Urinary bladder (tissue), 4 donors: ENCODE data around the gene RFX7. TPM values are rescaled to one million over a fixed set of nuclear protein-coding genes. Genes with fewer than 3 reads are reported as not detected.

ENCODE experiments used
- DNase-seq: peaks from one replicate; pipeline ENCODE4 v3.0.0-alpha.2; 2015; ENCODE audit errors: extremely low spot score
- H3K27ac ChIP-seq: one replicate; pipeline ENCODE4 v1.5.1; 2013; ENCODE audit warnings: low read depth, mild to moderate bottlenecking, moderate library complexity
- H3K36me3 ChIP-seq: one replicate; pipeline ENCODE4 v1.6.1; 2013; ENCODE audit warnings: mild to moderate bottlenecking, moderate library complexity; ENCODE audit not compliant: insufficient read depth
- H3K4me1 ChIP-seq: one replicate; pipeline ENCODE4 v1.6.1; 2013; ENCODE audit warnings: mild to moderate bottlenecking, moderate library complexity; ENCODE audit not compliant: insufficient read depth
- H3K4me3 ChIP-seq: one replicate; pipeline ENCODE4 v1.5.1; 2013; ENCODE audit warnings: low read depth, low read length
- WGBS: extraction: QIAGEN DNeasy Blood & Tissue Kit; methylation state at CpG from one replicate; pipeline ENCODE4 v1.1.7; 2013; 5-methylcytosine and 5-hydroxymethylcytosine counted together
- polyA plus RNA-seq: library from polyadenylated mRNA; stranded (reverse); fragments of 200-250 nt; gene quantifications from one replicate; pipeline ENCODE4 v1.2.3, GENCODE V29; 2013
- total RNA-seq: library from RNA; depleted of rRNA; stranded (reverse); fragments of >200 nt; gene quantifications from one replicate; pipeline ENCODE4 v1.2.3, GENCODE V29; 2014
- donor health status: healthy with polysubstance abuse.
- donor health status: healthy.

RFX7 gene
- total and polyA plus RNA-seq, 2 donors = 4.5 to 16.0 TPM

GRCh38 chr15:56233549-56233948 lies 10.1 kb downstream of the RFX7 start:
- 98% methylated on average over 3 of the region's 3 CpGs for WGBS
- Histone ChIP-seq H3K4me1 (no peaks in the 10 kb centered on the region), H3K27ac (no peak overlapping the region), H3K4me3 (no peak overlapping the region), H3K36me3 (peaks cover 2% of the 10 kb centered on the region)
- DNase-seq = no peak

DNA sequence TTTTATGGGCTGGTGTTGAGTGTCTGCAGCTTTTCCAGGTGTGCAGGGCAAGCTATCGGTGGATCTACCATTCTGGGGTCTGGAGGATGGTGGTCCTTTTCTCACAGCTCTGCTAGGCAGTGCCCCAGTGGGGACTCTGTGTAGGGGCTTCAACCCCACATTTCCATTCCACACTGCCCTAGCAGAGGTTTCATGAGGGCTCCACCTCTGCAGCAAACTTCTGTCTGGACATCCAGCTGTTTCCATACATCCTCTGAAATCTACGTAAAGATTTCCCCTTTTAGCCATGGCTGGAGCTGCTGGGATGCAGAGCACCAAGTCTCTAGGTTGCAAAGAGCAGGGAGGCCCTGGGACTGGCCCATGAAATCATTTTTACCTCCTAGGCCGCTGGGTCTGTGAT lies 11.6 kb downstream of the RFX7 start:
- peaks cover 2% of the 10 kb centered on the region for H3K36me3 ChIP-seq
- no peak for DNase-seq
- H3K27ac ChIP-seq = no peak overlapping the region
- WGBS = 99% methylated on average over 3 of the region's 3 CpGs
- no peaks in the 10 kb centered on the region for H3K4me1 ChIP-seq
- no peak overlapping the region for H3K4me3 ChIP-seq

- peaks cover 2% of the 10 kb centered on the region for H3K36me3 ChIP-seq
- no peak overlapping the region for H3K27ac ChIP-seq
- no peaks in the 10 kb centered on the region for H3K4me1 ChIP-seq
- DNase-seq = no peak
- H3K4me3 ChIP-seq = no peak overlapping the region
These were observed 14.8 kb downstream of the RFX7 start for GRCh38 chr15:56228854-56229253.

GRCh38 chr15:56228352-56228751 lies 15.3 kb downstream of the RFX7 start:
- no peaks in the 10 kb centered on the region for H3K4me1 ChIP-seq
- no peak overlapping the region for H3K4me3 ChIP-seq
- peaks cover 2% of the 10 kb centered on the region for H3K36me3 ChIP-seq
- no peak for DNase-seq
- H3K27ac ChIP-seq = no peak overlapping the region

GRCh38 chr15:56227780-56228179 lies 15.9 kb downstream of the RFX7 start:
- Histone ChIP-seq H3K4me3 (no peak overlapping the region), H3K36me3 (peaks cover 2% of the 10 kb centered on the region), H3K27ac (no peak overlapping the region), H3K4me1 (no peaks in the 10 kb centered on the region)
- DNase-seq = no peak
- 99% methylated on average over 2 of the region's 2 CpGs for WGBS

GRCh38 chr15:56227306-56227705 lies 16.4 kb downstream of the RFX7 start:
- H3K4me3 ChIP-seq = no peak overlapping the region
- no peak for DNase-seq
- peaks cover 2% of the 10 kb centered on the region for H3K36me3 ChIP-seq
- no peaks in the 10 kb centered on the region for H3K4me1 ChIP-seq
- H3K27ac ChIP-seq = no peak overlapping the region
- 80% methylated on average over 3 of the region's 3 CpGs for WGBS

DNA sequence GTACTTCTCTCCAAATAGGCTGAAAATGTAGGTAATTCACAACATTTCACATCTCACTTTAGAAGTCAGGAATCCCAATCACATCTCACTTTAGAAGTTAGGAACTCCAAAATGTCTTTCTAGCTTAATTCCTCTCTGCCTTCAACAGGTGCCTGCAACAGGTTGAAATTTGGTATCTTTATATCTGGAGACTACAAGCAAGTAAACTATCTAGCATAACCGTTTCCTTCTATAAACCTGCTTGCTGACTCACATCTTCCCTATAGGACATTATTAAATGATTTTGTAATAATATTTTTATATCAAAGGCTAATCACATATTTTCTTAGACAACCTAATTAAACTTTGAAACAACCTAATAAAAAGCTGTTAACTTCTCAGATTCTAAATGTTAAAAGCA lies 18.2 kb downstream of the RFX7 start:
- 69% methylated on average over 1 of the region's 1 CpG for WGBS
- no peak for DNase-seq
- Histone ChIP-seq H3K27ac (no peak overlapping the region), H3K4me1 (no peaks in the 10 kb centered on the region), H3K36me3 (peaks cover 2% of the 10 kb centered on the region), H3K4me3 (no peak overlapping the region)

DNA sequence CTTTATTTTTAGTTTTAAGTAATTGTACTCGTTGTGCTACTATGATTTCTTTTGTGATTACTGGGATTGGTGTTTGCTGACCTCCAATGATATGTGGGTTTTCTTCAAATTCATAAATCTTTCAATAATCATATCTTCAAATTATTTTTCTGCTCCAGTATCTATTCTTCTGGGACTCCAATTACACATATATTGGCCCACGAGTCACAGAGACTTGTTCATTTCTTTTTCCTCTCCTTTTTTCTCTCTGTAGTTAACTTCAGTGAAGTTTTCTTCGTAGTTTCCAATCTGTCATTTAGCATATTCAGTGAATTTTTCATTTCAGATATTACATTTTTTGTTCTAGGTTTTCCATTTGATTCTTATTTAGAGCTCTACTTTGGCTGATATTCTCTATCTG lies 21.4 kb downstream of the RFX7 start:
- H3K4me3 ChIP-seq = no peak overlapping the region
- over 99% methylated on average over 3 of the region's 3 CpGs for WGBS
- no peak overlapping the region for H3K27ac ChIP-seq
- no peaks in the 10 kb centered on the region for H3K36me3 ChIP-seq
- no peaks in the 10 kb centered on the region for H3K4me1 ChIP-seq
- no peak for DNase-seq

GRCh38 chr15:56217341-56217740 lies 26.3 kb downstream of the RFX7 start:
- Histone ChIP-seq H3K4me1 (no peaks in the 10 kb centered on the region), H3K36me3 (no peaks in the 10 kb centered on the region), H3K4me3 (no peak overlapping the region), H3K27ac (no peak overlapping the region)
- DNase-seq = no peak

GRCh38 chr15:56215769-56216168 lies 27.9 kb downstream of the RFX7 start:
- no peak overlapping the region for H3K4me3 ChIP-seq
- DNase-seq = no peak
- no peak overlapping the region for H3K27ac ChIP-seq
- no peaks in the 10 kb centered on the region for H3K36me3 ChIP-seq
- no peaks in the 10 kb centered on the region for H3K4me1 ChIP-seq
- WGBS = 82% methylated on average over 1 of the region's 1 CpG

DNA sequence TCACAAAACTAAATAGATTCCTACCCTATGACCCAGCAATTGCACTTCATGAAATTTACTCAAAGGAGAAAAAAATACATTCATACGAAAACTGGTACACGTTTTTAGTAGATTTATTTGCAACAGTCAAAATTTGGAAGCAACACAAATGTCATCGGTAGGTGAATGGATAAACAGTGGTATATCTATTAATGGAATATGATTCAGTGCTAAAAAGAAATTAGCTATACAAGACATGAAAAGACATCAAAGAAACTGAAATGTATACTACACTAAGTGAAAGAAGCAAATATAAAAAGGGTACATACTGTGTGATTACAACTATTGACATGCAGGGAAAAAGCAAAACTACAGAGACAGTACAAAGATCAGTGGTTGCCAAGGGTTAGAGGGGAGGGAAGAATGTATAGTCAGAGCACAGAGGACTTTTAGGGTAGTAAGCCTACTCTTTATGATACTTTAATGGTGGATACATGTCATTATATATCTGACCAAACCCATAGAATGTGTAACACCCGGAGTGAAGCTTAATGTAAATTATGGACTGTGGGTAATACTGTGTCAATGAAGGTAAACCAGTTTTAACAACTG lies 31.6 kb downstream of the RFX7 start:
- H3K27ac ChIP-seq = no peak overlapping the region
- H3K4me3 ChIP-seq = no peak overlapping the region
- DNase-seq = no peak
- H3K4me1 ChIP-seq = no peaks in the 10 kb centered on the region
- no peaks in the 10 kb centered on the region for H3K36me3 ChIP-seq
- 95% methylated on average over 4 of the region's 4 CpGs for WGBS

DNA sequence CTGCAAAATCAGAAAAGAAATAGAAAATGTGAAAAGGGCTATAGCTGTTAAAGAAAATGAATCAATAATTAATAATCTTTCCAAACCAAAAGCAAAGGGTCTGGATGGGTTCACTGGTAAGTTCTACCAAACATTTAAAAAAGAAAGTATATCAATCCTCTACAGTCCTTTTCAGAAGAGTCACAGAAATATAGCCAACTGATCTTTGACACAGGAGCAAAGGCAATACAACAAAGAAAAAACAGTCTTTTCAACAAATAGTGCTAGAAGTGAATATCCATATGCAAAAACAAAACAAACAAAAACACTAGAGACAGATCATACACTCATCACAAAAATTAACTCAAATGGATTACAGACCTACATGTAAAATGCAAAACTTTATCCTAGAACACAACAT lies 32.6 kb downstream of the RFX7 start:
- no peak for DNase-seq
- no peaks in the 10 kb centered on the region for H3K4me1 ChIP-seq
- H3K36me3 ChIP-seq = no peaks in the 10 kb centered on the region
- no peak overlapping the region for H3K27ac ChIP-seq
- no peak overlapping the region for H3K4me3 ChIP-seq

GRCh38 chr15:56208641-56209155 lies 35.0 kb downstream of the RFX7 start:
- Histone ChIP-seq H3K4me3 (no peak overlapping the region), H3K4me1 (no peaks in the 10 kb centered on the region), H3K27ac (no peak overlapping the region), H3K36me3 (no peaks in the 10 kb centered on the region)
- no peak for DNase-seq
- whole genome bisulfite sequencing = 72% methylated on average over 1 of the region's 1 CpG

GRCh38 chr15:56208185-56208584 lies 35.5 kb downstream of the RFX7 start:
- Histone ChIP-seq H3K27ac (no peak overlapping the region), H3K36me3 (no peaks in the 10 kb centered on the region), H3K4me1 (no peaks in the 10 kb centered on the region), H3K4me3 (no peak overlapping the region)
- WGBS = 71% methylated on average over 2 of the region's 2 CpGs
- DNase-seq = no peak

- no peak for DNase-seq
- Histone ChIP-seq H3K4me3 (no peak overlapping the region), H3K4me1 (no peaks in the 10 kb centered on the region), H3K36me3 (no peaks in the 10 kb centered on the region), H3K27ac (no peak overlapping the region)
- 22% methylated on average over 1 of the region's 1 CpG for WGBS
These were observed 36.0 kb downstream of the RFX7 start for GRCh38 chr15:56207711-56208110.
